ENCODE data around the gene GLDN. TPM values are rescaled to one million over a fixed set of nuclear protein-coding genes. Genes with fewer than 3 reads are reported as not detected.

Gene GLDN
- total RNA-seq, 1 experiment from 2014 or later = 1.3 TPM

- Histone ChIP-seq H2AK5ac (ENCODE audit: insufficient read length, low read length) (no peak overlapping the region), H3K79me1 (ENCODE audit: insufficient read depth, low read depth, low read length, poor library complexity, severe bottlenecking) (no peaks in the 10 kb centered on the region), H2BK20ac (ENCODE audit: low read depth, low read length, poor library complexity, severe bottlenecking) (no peak overlapping the region), H2AFZ (ENCODE audit: low read length) (no peak overlapping the region), H4K20me1 (ENCODE audit: control insufficient read depth, insufficient read depth, insufficient read length) (no peaks in the 10 kb centered on the region), H3K18ac (ENCODE audit: insufficient read length, low read depth, low read length) (no peak overlapping the region), H4K8ac (replicated peaks; ENCODE audit: insufficient read length, low read depth, low read length) (no peak overlapping the region), H2BK120ac (ENCODE audit: low read depth, low read length, poor library complexity, severe bottlenecking) (no peak overlapping the region), H3K79me2 (ENCODE audit: insufficient read depth, low read length) (no peaks in the 10 kb centered on the region), H3K9ac (ENCODE audit: extremely low read depth, insufficient read length, low read length) (no peak overlapping the region), H3T11ph (ENCODE audit: low read length) (no peak overlapping the region), H3K56ac (ENCODE audit: insufficient read length, low read depth, low read length) (no peak overlapping the region), H4K91ac (ENCODE audit: insufficient read length, low read depth, low read length) (no peak overlapping the region), H3K23ac (ENCODE audit: insufficient read length, low read depth, low read length) (no peak overlapping the region), H2BK12ac (ENCODE audit: insufficient read length, low read depth, low read length) (no peak overlapping the region), H2BK5ac (ENCODE audit: insufficient read length, low read length) (no peak overlapping the region), H3K4ac (ENCODE audit: low read depth, low read length) (no peak overlapping the region), H3K27ac (ENCODE audit: insufficient read length, low read depth, low read length) (no peak overlapping the region), H3K27me3 (ENCODE audit: insufficient read depth, low read length) (no peaks in the 10 kb centered on the region), H3K14ac (ENCODE audit: insufficient read depth, low read length) (no peak overlapping the region), H3K9me3 (ENCODE audit: control insufficient read depth, low read depth, low read length) (no peaks in the 10 kb centered on the region), H3K4me2 (ENCODE audit: insufficient read depth, insufficient read length, low read length) (no peak overlapping the region), H3K23me2 (ENCODE audit: insufficient read length, low read depth, low read length, poor library complexity, severe bottlenecking) (no peaks in the 10 kb centered on the region), H2BK15ac (ENCODE audit: low read depth, low read length) (no peak overlapping the region), H3K4me1 (ENCODE audit: insufficient read depth, low read length) (no peaks in the 10 kb centered on the region), H4K5ac (ENCODE audit: insufficient read length, low read depth, low read length) (no peak overlapping the region)
- H3K4me1 Mint-ChIP-seq = peaks cover 0 to 4% of the 10 kb centered on the region in 2 experiments; a peak in 2 of 4 replicates
- H3K36me3 Mint-ChIP-seq (ENCODE audit: insufficient read depth in 1 of 3, low read depth in 3 of 3) = no peaks in the 10 kb centered on the region
- DNase-seq = no peak
- no CpG with 5 or more reads among the region's 9 CpGs for WGBS (ENCODE audit: extremely low coverage, insufficient read length, low lambda C conversion rate)
- H3K4me3 Mint-ChIP-seq = no peak overlapping the region
- no peaks in the 10 kb centered on the region for H3K9me3 Mint-ChIP-seq
- H3K27me3 Mint-ChIP-seq (ENCODE audit: low read depth) = no peaks in the 10 kb centered on the region
- TF ChIP-seq CTCF (conservative IDR thresholded peaks at IDR 0.05) = no peak
- no peak overlapping the region for H3K27ac Mint-ChIP-seq
Measured at GRCh38 chr15:51363383-51363782, 21.9 kb downstream of the GLDN start.
